GM10266 (cell line): ENCODE measurements around the gene ADGRD1.

ENCODE experiments used
- DNase-seq: peaks from one replicate; pipeline ENCODE4 v3.0.0; 2012; ENCODE audit errors: extremely low spot score
- TF ChIP-seq, protein P1 (sequence below): IDR thresholded peaks from 2 replicates; pipeline ENCODE4 v1.5.1; 2012; ENCODE audit warnings: mild to moderate bottlenecking, low read depth; ENCODE audit not compliant: control insufficient read depth, insufficient read depth; ENCODE audit errors: missing control alignments

ADGRD1 gene

DNA sequence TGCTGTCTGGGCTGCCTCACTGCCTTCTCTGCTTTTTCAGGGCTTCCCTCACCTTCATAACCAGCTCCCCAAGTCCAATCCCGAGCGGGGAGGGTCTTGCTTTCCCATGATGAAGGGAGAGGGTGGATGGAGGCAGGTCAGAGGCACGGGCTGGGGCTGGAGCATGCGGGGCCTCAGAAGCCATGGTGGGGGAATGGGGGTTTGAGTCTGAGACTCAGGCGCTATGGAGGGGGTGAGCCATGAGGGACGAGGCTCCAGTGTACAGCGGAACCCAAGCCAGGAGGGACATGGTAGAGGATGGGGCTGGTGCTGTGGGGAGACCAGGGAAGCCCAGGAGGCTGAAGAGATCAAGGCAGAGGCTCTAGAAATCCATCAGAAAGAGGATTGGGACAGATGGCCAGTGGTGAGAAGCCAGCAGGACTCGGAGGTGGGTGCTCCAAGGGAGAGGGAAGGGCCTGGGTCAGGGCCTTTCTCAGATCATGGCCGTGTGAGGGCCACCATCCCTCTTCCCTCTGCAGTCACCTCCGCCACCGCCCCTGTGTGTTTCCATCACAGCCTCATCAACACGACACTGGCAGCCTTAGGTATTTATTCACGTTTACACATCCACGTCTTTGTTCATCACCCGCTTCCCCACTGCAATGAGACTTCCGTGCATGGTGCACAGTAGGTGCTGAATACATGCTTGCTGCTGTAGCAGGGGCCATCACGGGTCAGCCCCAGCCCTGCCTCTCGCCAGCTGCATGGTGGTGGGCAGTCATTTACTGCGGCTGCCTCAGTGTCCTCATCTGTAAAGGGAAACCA, 144.7 kb downstream of the ADGRD1 start:
- TF ChIP-seq, protein P1, sequence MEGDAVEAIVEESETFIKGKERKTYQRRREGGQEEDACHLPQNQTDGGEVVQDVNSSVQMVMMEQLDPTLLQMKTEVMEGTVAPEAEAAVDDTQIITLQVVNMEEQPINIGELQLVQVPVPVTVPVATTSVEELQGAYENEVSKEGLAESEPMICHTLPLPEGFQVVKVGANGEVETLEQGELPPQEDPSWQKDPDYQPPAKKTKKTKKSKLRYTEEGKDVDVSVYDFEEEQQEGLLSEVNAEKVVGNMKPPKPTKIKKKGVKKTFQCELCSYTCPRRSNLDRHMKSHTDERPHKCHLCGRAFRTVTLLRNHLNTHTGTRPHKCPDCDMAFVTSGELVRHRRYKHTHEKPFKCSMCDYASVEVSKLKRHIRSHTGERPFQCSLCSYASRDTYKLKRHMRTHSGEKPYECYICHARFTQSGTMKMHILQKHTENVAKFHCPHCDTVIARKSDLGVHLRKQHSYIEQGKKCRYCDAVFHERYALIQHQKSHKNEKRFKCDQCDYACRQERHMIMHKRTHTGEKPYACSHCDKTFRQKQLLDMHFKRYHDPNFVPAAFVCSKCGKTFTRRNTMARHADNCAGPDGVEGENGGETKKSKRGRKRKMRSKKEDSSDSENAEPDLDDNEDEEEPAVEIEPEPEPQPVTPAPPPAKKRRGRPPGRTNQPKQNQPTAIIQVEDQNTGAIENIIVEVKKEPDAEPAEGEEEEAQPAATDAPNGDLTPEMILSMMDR, result no peak
- no peak for DNase-seq

DNA sequence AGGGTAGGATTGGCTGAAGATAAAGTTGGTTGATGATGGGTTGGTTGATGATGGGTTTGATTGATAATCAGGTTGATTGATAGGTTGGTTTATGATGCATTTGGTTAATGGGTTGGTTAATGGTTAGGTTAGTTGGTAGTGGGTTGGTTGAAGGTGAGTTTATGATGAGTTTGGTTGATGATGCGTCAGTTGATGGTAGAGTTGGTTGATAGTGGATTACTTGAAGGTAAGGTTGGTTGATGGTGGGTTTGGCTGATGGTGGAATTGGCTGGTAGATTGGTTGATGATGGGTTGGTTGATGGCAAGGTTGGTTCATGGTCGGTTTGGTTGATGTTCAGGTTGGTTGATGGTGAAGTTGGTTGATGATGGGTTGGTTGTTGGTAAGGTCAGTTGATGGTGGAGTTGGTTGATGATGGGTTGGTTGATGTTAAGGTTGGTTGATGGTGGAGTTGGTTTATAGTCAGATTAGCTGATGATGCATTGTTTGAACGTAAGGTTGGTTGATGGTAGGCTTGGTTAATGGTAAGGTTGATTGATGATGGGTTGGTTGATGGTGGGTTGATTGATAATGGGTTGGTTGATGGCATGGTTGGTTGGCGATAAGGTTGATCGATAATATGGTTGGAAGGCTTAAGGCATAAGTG, 146.4 kb downstream of the ADGRD1 start:
- TF ChIP-seq, protein P1, result no peak
- DNase-seq, result no peak

- DNase-seq, result no peak
- TF ChIP-seq, protein P1, result no peak
Observed at GRCh38 chr12:131101006-131101405, 147.3 kb downstream of the ADGRD1 start.

DNA sequence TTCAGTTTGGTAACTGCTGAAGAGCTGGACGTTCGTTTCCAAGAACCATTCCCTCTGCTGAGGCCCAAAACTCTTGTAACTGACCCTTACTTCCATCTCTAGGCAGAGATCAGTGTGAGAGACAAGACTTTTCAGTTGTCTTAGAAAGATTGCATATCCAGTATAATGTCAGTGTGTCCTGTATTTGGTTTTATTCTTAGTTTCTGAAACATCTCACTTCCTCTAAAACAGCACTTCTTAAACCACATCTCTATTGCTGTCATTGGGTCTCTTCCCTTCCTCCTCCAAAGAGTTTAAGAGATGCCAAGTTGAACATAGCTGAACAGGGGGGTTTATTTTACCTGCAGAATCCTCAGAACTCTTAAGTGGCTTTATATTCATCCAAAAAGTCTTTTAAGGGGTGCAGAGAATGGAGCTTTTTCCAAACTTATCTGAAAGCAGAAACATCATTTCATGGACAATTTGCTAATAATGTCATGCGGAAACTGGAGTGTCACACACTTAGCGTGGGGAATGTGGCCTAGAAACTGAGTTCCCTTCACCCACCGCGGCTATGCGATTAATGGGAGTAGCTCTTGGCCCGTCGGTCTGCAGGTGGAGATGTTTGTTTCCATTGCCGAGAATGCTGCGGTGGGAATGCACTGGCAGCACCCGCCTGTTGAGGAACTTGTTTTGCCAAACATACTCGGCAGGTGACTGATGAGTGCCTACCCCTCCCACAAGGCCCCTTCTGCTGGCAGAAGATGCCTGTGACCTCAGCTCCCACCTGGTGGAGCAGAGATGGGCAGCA, 148.2 kb downstream of the ADGRD1 start:
- DNase-seq, result peak; percentile 77
- TF ChIP-seq, protein P1, result no peak

GRCh38 chr12:131102493-131102931, 148.8 kb downstream of the ADGRD1 start:
- DNase-seq, result no peak
- TF ChIP-seq, protein P1, result no peak

GRCh38 chr12:131102991-131103668, 149.4 kb downstream of the ADGRD1 start:
- TF ChIP-seq, protein P1, result no peak
- no peak for DNase-seq
